Suprapubic skin (tissue), 4 donors: ENCODE measurements around the gene DSCAM.

Experiments used
- CTCF ChIP-seq, 2 donors: fragments of 200-600 bp in 1 of 2; fragments of 450-650 bp in 1 of 2; sonication (generic) in 1 of 2; IDR thresholded peaks; one replicate each; pipeline ENCODE4 v1.5.1; 2016 to 2019; ENCODE audit warnings: antibody characterized with exemption in 2 of 2, mild to moderate bottlenecking in 1 of 2, moderate library complexity in 1 of 2
- EP300 ChIP-seq: sonication (generic); formaldehyde crosslinking; IDR thresholded peaks from one replicate; pipeline ENCODE4 v1.6.1; 2017; ENCODE audit warnings: antibody characterized with exemption
- POLR2A ChIP-seq, 2 donors: fragments of 450-650 bp; IDR thresholded peaks; one replicate each; pipeline ENCODE4 v1.6.1; 2017; ENCODE audit warnings: antibody characterized with exemption in 2 of 2, mild to moderate bottlenecking in 2 of 2, moderate library complexity in 2 of 2
- POLR2AphosphoS5 ChIP-seq, 3 donors: sonication (generic); formaldehyde crosslinking; IDR thresholded peaks; one replicate each; pipeline ENCODE4 v1.6.1; 2017; ENCODE audit warnings: antibody characterized with exemption in 3 of 3

DNA sequence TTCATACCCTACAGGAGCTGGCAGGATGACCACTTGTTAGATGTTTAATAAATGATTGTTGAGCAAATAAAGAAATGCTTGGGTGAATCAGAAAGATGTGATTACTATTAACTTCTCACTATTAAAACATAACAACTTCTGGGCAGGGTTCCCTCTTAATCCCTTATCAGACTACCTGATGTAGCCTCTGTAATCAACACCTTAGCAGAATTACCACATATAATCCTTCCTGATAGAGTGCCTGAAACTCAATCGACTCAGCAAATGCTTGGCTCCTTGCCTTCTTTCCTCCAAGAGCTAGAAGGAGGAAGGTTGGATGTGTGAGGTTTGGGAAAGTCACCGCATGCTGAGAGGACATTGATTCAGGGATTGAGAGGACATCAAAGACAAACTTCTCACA is 34.8 kb upstream of the DSCAM start:
- TF ChIP-seq EP300: no peak
- TF ChIP-seq CTCF (IDR thresholded peaks at IDR 0.05): no peak
- no peak for TF ChIP-seq POLR2A (IDR thresholded peaks at IDR 0.05)
- TF ChIP-seq POLR2AphosphoS5 (IDR thresholded peaks at IDR 0.05): no peak
